ENCODE data around the gene ST3GAL4. TPM values are rescaled to one million over a fixed set of nuclear protein-coding genes. Genes with fewer than 3 reads are reported as not detected.
A peak's percentile ranks its signal among the peaks of the same experiment; 100 is the strongest.

ST3GAL4 gene
- total and polyA plus RNA-seq, 4 donors: 23.6 to 38.3 (median 31.7) TPM

DNA sequence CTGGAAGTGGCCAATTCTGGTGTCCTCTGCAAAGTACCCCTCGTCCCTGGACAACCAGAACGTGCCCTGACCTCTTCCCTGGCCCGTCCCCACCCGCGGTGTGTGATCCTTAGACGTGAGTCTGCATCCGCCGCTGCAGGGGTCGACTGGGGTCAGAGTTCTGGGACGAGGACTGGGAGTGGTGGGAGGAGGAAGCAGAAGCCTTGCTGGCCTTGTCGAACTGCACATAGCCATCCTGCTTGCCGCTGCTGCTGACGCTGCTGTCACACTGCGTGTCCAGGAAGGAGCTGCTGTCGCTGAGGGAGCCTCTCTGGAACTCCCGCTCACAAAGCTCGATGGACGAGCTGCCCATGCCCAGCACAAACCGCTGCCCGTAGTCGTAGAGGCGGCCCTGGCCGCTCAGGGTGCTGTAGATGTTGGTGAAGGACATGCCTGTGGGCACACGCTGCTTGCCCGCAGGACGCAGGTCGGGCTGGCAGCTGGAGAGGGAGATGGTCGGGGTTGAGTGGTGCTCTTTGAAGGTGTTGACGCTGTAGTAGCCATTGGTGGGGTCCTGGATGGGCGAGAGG, 69.1 kb downstream of the ST3GAL4 start:
- H3K27me3 ChIP-seq (ENCODE audit: control insufficient read depth in 3 of 3, insufficient read depth in 3 of 3, low read length in 2 of 3): no peaks in the 10 kb centered on the region
- H3K36me3 ChIP-seq (ENCODE audit: control insufficient read depth in 4 of 4, insufficient read depth in 4 of 4, low read length in 4 of 4): peaks cover 0 to 8% (median 0%) of the 10 kb centered on the region in 4 donors
- H3K27ac ChIP-seq (ENCODE audit: low read depth in 1 of 2, low read length in 1 of 2): no peak overlapping the region
- ATAC-seq (ENCODE audit: insufficient read depth, low FRiP score) (no peak), DNase-seq (peak in 1 of 3 donors; percentile 33)
- H3K4me3 ChIP-seq: no peak overlapping the region
- peaks cover 4 to 29% (median 17%) of the 10 kb centered on the region in 5 donors for H3K4me1 ChIP-seq (ENCODE audit: control insufficient read depth in 5 of 5, insufficient read depth in 5 of 5, low read length in 5 of 5)
- no peak overlapping the region for H3K9ac ChIP-seq (ENCODE audit: insufficient read depth in 1 of 2, low read length in 2 of 2)
- TF ChIP-seq, protein P1, sequence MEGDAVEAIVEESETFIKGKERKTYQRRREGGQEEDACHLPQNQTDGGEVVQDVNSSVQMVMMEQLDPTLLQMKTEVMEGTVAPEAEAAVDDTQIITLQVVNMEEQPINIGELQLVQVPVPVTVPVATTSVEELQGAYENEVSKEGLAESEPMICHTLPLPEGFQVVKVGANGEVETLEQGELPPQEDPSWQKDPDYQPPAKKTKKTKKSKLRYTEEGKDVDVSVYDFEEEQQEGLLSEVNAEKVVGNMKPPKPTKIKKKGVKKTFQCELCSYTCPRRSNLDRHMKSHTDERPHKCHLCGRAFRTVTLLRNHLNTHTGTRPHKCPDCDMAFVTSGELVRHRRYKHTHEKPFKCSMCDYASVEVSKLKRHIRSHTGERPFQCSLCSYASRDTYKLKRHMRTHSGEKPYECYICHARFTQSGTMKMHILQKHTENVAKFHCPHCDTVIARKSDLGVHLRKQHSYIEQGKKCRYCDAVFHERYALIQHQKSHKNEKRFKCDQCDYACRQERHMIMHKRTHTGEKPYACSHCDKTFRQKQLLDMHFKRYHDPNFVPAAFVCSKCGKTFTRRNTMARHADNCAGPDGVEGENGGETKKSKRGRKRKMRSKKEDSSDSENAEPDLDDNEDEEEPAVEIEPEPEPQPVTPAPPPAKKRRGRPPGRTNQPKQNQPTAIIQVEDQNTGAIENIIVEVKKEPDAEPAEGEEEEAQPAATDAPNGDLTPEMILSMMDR (IDR thresholded peaks at IDR 0.05; ENCODE audit: control extremely low read depth, extremely low read depth): no peak
- H3K9me3 ChIP-seq (ENCODE audit: control insufficient read depth in 4 of 4, insufficient read depth in 3 of 4, low read length in 3 of 4): no peaks in the 10 kb centered on the region
- WGBS, 2 donors: 83 to 85% methylated on average over 30 of the region's 30 CpGs

DNA sequence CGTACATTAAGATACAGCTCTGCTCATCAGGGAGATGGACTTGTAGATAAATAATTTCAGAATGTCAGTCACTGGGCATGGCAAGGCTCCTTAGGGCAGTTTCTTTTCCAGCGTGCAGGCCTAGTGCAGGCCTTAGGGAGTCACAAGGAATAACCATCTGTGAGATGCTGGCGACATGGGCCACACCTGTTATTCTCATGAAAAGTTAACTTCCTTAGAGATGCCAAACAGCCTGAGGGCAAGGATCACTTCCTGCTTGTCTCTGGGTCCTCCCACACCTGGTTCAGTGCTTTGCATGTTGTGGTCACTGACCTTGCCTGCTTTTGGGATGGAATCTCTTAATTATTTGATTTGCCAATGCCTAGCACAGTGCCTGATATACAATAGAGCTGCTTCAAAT, 70.6 kb downstream of the ST3GAL4 start:
- H3K4me3 ChIP-seq: no peak overlapping the region
- H3K36me3 ChIP-seq (ENCODE audit: control insufficient read depth in 4 of 4, insufficient read depth in 4 of 4, low read length in 4 of 4): peaks cover 0 to 8% (median 0%) of the 10 kb centered on the region in 4 donors
- H3K9ac ChIP-seq (ENCODE audit: insufficient read depth in 1 of 2, low read length in 2 of 2): no peak overlapping the region
- TF ChIP-seq, protein P1 (IDR thresholded peaks at IDR 0.05; ENCODE audit: control extremely low read depth, extremely low read depth): no peak
- 95% methylated on average over 3 of the region's 3 CpGs for WGBS, 2 donors
- no peak for ATAC-seq (ENCODE audit: insufficient read depth, low FRiP score)
- peaks cover 3 to 14% (median 11%) of the 10 kb centered on the region in 5 donors for H3K4me1 ChIP-seq (ENCODE audit: control insufficient read depth in 5 of 5, insufficient read depth in 5 of 5, low read length in 5 of 5)
- no peak for DNase-seq
- H3K27ac ChIP-seq (ENCODE audit: low read depth in 1 of 2, low read length in 1 of 2): no peak overlapping the region
- H3K27me3 ChIP-seq (ENCODE audit: control insufficient read depth in 3 of 3, insufficient read depth in 3 of 3, low read length in 2 of 3): no peaks in the 10 kb centered on the region
- no peaks in the 10 kb centered on the region for H3K9me3 ChIP-seq (ENCODE audit: control insufficient read depth in 4 of 4, insufficient read depth in 3 of 4, low read length in 3 of 4)

DNA sequence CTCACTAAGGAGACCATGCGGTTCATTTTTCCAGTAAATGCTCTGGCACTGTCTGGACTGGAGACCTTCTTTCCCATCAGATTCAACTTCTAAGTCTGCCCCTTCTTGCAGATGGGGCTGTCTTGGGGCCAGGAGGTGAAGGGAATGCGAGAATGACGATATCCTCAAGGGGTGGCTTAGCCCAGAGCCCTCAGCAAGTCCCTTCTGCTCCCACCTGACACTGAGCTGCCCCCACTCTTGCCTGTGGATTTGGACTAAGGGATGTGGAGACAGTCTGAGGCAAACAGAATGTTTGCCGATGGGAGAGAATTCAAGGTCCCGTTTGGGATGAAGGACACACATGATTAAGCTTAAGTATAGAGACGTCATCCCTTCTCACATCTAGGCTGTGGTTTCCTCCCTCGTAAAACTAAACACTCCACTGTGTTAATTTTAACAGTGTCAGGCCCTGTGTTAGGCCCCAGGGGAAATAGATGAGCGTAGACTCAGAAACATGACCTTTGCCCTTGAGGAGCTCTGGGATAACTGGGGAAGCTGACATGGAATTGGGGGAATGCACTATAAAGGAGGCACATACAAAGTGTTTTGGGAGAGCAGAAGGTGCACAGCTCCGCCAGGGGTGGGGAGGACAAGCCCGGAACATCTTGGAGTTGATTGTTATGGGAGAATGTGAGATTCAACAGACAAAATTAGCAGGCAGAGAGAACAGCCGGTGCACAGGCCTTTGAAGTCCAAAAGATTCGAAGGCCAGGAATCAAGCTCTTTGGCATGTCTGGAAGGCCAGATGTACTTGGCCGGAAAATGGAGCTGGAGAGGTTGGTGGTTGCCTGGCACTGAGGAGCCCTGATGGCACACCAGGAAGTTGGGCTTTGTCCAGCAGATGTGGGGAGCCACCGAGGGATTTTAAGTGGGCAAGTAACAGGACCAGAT, 71.6 kb downstream of the ST3GAL4 start:
- peaks cover 0 to 8% (median 0%) of the 10 kb centered on the region in 4 donors for H3K36me3 ChIP-seq (ENCODE audit: control insufficient read depth in 4 of 4, insufficient read depth in 4 of 4, low read length in 4 of 4)
- no peaks in the 10 kb centered on the region for H3K27me3 ChIP-seq (ENCODE audit: control insufficient read depth in 3 of 3, insufficient read depth in 3 of 3, low read length in 2 of 3)
- H3K4me3 ChIP-seq: no peak overlapping the region
- no peak for ATAC-seq (ENCODE audit: insufficient read depth, low FRiP score)
- H3K27ac ChIP-seq (ENCODE audit: low read depth in 1 of 2, low read length in 1 of 2): no peak overlapping the region
- peaks cover 4 to 10% (median 5%) of the 10 kb centered on the region in 5 donors for H3K4me1 ChIP-seq (ENCODE audit: control insufficient read depth in 5 of 5, insufficient read depth in 5 of 5, low read length in 5 of 5)
- no peak for DNase-seq
- 65 to 81% methylated on average over 14 of the region's 14 CpGs for WGBS, 2 donors
- H3K9ac ChIP-seq (ENCODE audit: insufficient read depth in 1 of 2, low read length in 2 of 2): no peak overlapping the region
- TF ChIP-seq, protein P1 (IDR thresholded peaks at IDR 0.05; ENCODE audit: control extremely low read depth, extremely low read depth): no peak
- no peaks in the 10 kb centered on the region for H3K9me3 ChIP-seq (ENCODE audit: control insufficient read depth in 4 of 4, insufficient read depth in 3 of 4, low read length in 3 of 4)

Measured in lung (tissue), 12 donors.